Liver (tissue), 9 donors: ENCODE measurements around the gene PTCRA. TPM values are rescaled to one million over a fixed set of nuclear protein-coding genes. Genes with fewer than 3 reads are reported as not detected.
"Not testable (repeated sequence)": the region's sequence is repeated elsewhere in the genome, so short reads cannot be mapped to it uniquely, and the experiment has no call there.

Experiments used
- DNase-seq: peaks from one replicate; pipeline ENCODE4 v3.0.0-alpha.2; 2017; ENCODE audit warnings: low spot score
- H3K27ac ChIP-seq, 2 donors: one replicate each; pipeline ENCODE4 v1.7.0; 2013; ENCODE audit warnings: inconsistent platforms in 2 of 2, low read length in 2 of 2, control low read depth in 1 of 2, low read depth in 1 of 2, mild to moderate bottlenecking in 1 of 2
- H3K27me3 ChIP-seq, 4 donors: one replicate each; pipeline versions ENCODE4 v1.6.1 to v1.7.0; 2013; ENCODE audit warnings: low read length in 3 of 4, inconsistent platforms in 1 of 4, mild to moderate bottlenecking in 1 of 4, moderate library complexity in 1 of 4; ENCODE audit not compliant: control insufficient read depth in 4 of 4, insufficient read depth in 4 of 4
- H3K36me3 ChIP-seq, 4 donors: one replicate each; pipeline versions ENCODE4 v1.6.1 to v1.7.0; 2013; ENCODE audit warnings: low read length in 3 of 4, mild to moderate bottlenecking in 3 of 4, low read depth in 1 of 4, moderate library complexity in 1 of 4; ENCODE audit not compliant: control insufficient read depth in 4 of 4, insufficient read depth in 3 of 4
- H3K4me1 ChIP-seq, 4 donors: one replicate each; pipeline versions ENCODE4 v1.6.1 to v1.7.0; 2013; ENCODE audit warnings: low read length in 3 of 4, mild to moderate bottlenecking in 3 of 4, moderate library complexity in 1 of 4; ENCODE audit not compliant: control insufficient read depth in 4 of 4, insufficient read depth in 4 of 4
- H3K4me3 ChIP-seq, 3 donors: one replicate each; pipeline versions ENCODE4 v1.6.1 to v1.7.0; 2013; ENCODE audit warnings: low read length in 3 of 3, control low read depth in 1 of 3, low read depth in 1 of 3, mild to moderate bottlenecking in 1 of 3
- H3K9ac ChIP-seq, 2 donors: one replicate each; pipeline ENCODE4 v1.7.0; 2013; ENCODE audit warnings: low read length in 2 of 2, mild to moderate bottlenecking in 2 of 2, moderate library complexity in 2 of 2, control low read depth in 1 of 2, low read depth in 1 of 2
- H3K9me3 ChIP-seq, 4 donors: one replicate each; pipeline versions ENCODE4 v1.6.1 to v1.7.0; 2013; ENCODE audit warnings: low read length in 3 of 4; ENCODE audit not compliant: control insufficient read depth in 4 of 4
- CTCF ChIP-seq: fragments of 150-350 bp; IDR thresholded peaks from 2 replicates; pipeline ENCODE4 v1.5.1; 2017; ENCODE audit warnings: improper control_type of control experiment, low read depth, low read length; ENCODE audit not compliant: missing input control
- EGR1 ChIP-seq, 2 donors: IDR thresholded peaks; 2 replicates each; pipeline ENCODE4 v1.6.1; 2016 to 2018; ENCODE audit warnings: antibody characterized with exemption in 2 of 2, low read depth in 2 of 2
- FOXA1 ChIP-seq: IDR thresholded peaks from 2 replicates; pipeline ENCODE4 v1.6.1; 2016; ENCODE audit warnings: antibody characterized with exemption
- FOXA2 ChIP-seq: IDR thresholded peaks from 2 replicates; pipeline ENCODE4 v1.6.1; 2016; ENCODE audit warnings: antibody characterized with exemption
- GABPA ChIP-seq, 2 donors: IDR thresholded peaks in 1 of 2; conservative IDR thresholded peaks in 1 of 2; 2 replicates each; pipeline ENCODE4 v1.6.1; 2016; ENCODE audit warnings: antibody characterized with exemption in 2 of 2, mild to moderate bottlenecking in 1 of 2, moderate library complexity in 1 of 2
- HNF4A ChIP-seq, 2 donors: conservative IDR thresholded peaks; 2 replicates each; pipeline ENCODE4 v1.6.1; 2016; ENCODE audit warnings: antibody characterized with exemption in 2 of 2, mild to moderate bottlenecking in 2 of 2
- HNF4G ChIP-seq: IDR thresholded peaks from 2 replicates; pipeline ENCODE4 v1.6.1; 2016; ENCODE audit warnings: antibody characterized with exemption
- JUND ChIP-seq, 2 donors: IDR thresholded peaks; 2 replicates each; pipeline ENCODE4 v1.6.1; 2016; ENCODE audit warnings: antibody characterized with exemption in 2 of 2
- MAX ChIP-seq: IDR thresholded peaks from 2 replicates; pipeline ENCODE4 v1.6.1; 2016; ENCODE audit warnings: antibody characterized with exemption
- NR2F2 ChIP-seq: IDR thresholded peaks from 2 replicates; pipeline ENCODE4 v1.6.1; 2016; ENCODE audit warnings: antibody characterized with exemption
- RAD21 ChIP-seq, 2 donors: IDR thresholded peaks; 2 replicates each; pipeline ENCODE4 v1.6.1; 2016; ENCODE audit warnings: antibody characterized with exemption in 2 of 2, mild to moderate bottlenecking in 2 of 2
- RXRA ChIP-seq, 2 donors: IDR thresholded peaks; 2 replicates each; pipeline ENCODE4 v1.6.1; 2017 to 2018; ENCODE audit warnings: antibody characterized with exemption in 2 of 2, mild to moderate bottlenecking in 1 of 2
- SP1 ChIP-seq: IDR thresholded peaks from 2 replicates; pipeline ENCODE4 v1.6.1; 2018; ENCODE audit warnings: antibody characterized with exemption, mild to moderate bottlenecking
- TAF1 ChIP-seq: conservative IDR thresholded peaks from 2 replicates; pipeline ENCODE4 v1.6.1; 2016; ENCODE audit warnings: antibody characterized with exemption, mild to moderate bottlenecking
- YY1 ChIP-seq: IDR thresholded peaks from 2 replicates; pipeline ENCODE4 v1.6.1; 2016; ENCODE audit warnings: antibody characterized with exemption, mild to moderate bottlenecking
- ZBTB33 ChIP-seq: IDR thresholded peaks from 2 replicates; pipeline ENCODE4 v1.6.1; 2016; ENCODE audit warnings: antibody characterized with exemption
- WGBS: extraction: QIAGEN DNeasy Blood & Tissue Kit; methylation state at CpG from one replicate; pipeline ENCODE4 v1.1.7; 2013; 5-methylcytosine and 5-hydroxymethylcytosine counted together
- polyA plus RNA-seq, 2 donors: library from polyadenylated mRNA; stranded (reverse) in 1 of 2; unstranded in 1 of 2; fragments of 200-250 nt in 1 of 2; fragments of >200 nt in 1 of 2; fragmentation: Nextera tagmentation in 1 of 2; extraction: Ambion mirVana in 1 of 2; gene quantifications; one replicate each; pipeline versions ENCODE4 v1.2.1 to v1.2.3, GENCODE V29; 2013 to 2015
- total RNA-seq, 2 donors: library from RNA; depleted of rRNA; stranded (reverse); fragments of >200 nt; gene quantifications; one replicate each; pipeline ENCODE4 v1.2.3, GENCODE V29; 2014
- TF ChIP-seq, protein P1 (sequence below): IDR thresholded peaks from 2 replicates; pipeline ENCODE4 v1.6.1; 2016; ENCODE audit warnings: antibody characterized with exemption, mild to moderate bottlenecking
- TF ChIP-seq, protein P2 (sequence below): IDR thresholded peaks from 2 replicates; pipeline ENCODE4 v1.6.1; 2016; ENCODE audit warnings: antibody characterized with exemption
- donor health status: healthy.
- donor health status: healthy.
- donor health status: healthy.
- donor health status: healthy.
- donor health status: healthy.

Gene PTCRA
- total and polyA plus RNA-seq, 4 donors = 0.63 to 1.1 TPM; not detected in 2

DNA sequence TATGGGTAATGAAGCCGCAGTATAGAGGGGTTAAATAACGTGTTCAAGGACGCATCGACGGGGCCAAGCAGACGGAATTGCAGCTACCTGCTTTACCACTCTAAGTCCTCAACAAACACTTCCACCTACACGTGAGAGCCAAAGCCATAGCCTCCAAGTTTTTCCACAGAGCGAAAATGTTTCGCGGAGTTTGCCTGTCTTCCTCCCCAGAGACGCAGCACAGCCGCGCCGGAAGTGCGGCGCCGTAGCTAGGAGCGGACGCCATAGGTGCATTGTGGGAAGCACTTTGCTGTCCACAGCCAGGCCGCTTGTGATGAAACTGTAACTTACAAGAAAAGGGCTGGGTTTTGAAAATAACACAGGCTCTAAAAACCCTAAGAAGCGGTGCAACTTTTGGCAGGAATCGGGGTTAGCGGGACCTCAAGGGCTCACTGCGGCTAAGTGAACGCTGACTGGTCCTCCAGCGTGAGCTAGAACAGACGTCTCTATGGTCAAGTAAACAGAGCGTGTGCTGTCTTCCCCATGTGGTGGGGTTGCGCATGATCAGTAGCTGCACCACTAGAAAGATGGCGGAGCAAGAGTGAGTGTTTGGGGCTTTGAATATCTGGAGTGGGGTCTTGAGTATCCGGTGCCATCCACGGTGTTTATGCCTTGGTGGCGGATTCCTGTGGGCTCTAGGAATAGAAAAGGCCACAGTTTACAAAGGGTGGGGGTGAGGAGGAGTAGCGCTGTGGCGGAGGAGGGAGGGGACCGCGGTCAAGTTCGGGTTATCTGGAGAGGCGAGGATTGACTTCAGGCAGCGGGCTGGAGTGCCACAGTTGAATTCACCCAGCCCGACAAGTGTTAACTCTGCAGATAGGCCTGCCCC lies 36.2 kb upstream of the PTCRA start, which contains the start of gene RPL7L1:
Gene RPL7L1, plus strand, starts transcription at position 245 of the 868 bp plus-strand sequence. Its CDS starts 295 bp downstream, at position 540.
- H3K9ac ChIP-seq = peak within 1 kb of the TSS; percentile 98 to 99
- peak within 1 kb of the TSS; percentile 64 to 99 (median 94) for H3K4me3 ChIP-seq
- peaks cover 6 to 19% (median 17%) of the 10 kb centered on the region in 4 donors for H3K36me3 ChIP-seq
- no peaks in the 10 kb centered on the region for H3K27me3 ChIP-seq
- peak; percentile 11 to 43 for TF ChIP-seq JUND (IDR thresholded peaks at IDR 0.05)
- peak; percentile 92 for TF ChIP-seq TAF1
- TF ChIP-seq SP1 = peak; percentile 44
- peak in 1 of 2 donors; percentile 28 for TF ChIP-seq RAD21 (IDR thresholded peaks at IDR 0.05)
- TF ChIP-seq GABPA (IDR thresholded peaks at IDR 0.05 in 1 of 2, conservative IDR thresholded peaks at IDR 0.05 in 1 of 2) = peak; percentile 68 to 96
- peak; percentile 13 to 21 for TF ChIP-seq RXRA (IDR thresholded peaks at IDR 0.05)
- no peak for TF ChIP-seq EGR1 (IDR thresholded peaks at IDR 0.05; ENCODE audit: low read depth in 2 of 2)
- peak; percentile 88 for TF ChIP-seq ZBTB33
- TF ChIP-seq FOXA1 = no peak
- TF ChIP-seq CTCF = peak; percentile 19
- peak; percentile 92 for TF ChIP-seq MAX
- TF ChIP-seq, protein P1, sequence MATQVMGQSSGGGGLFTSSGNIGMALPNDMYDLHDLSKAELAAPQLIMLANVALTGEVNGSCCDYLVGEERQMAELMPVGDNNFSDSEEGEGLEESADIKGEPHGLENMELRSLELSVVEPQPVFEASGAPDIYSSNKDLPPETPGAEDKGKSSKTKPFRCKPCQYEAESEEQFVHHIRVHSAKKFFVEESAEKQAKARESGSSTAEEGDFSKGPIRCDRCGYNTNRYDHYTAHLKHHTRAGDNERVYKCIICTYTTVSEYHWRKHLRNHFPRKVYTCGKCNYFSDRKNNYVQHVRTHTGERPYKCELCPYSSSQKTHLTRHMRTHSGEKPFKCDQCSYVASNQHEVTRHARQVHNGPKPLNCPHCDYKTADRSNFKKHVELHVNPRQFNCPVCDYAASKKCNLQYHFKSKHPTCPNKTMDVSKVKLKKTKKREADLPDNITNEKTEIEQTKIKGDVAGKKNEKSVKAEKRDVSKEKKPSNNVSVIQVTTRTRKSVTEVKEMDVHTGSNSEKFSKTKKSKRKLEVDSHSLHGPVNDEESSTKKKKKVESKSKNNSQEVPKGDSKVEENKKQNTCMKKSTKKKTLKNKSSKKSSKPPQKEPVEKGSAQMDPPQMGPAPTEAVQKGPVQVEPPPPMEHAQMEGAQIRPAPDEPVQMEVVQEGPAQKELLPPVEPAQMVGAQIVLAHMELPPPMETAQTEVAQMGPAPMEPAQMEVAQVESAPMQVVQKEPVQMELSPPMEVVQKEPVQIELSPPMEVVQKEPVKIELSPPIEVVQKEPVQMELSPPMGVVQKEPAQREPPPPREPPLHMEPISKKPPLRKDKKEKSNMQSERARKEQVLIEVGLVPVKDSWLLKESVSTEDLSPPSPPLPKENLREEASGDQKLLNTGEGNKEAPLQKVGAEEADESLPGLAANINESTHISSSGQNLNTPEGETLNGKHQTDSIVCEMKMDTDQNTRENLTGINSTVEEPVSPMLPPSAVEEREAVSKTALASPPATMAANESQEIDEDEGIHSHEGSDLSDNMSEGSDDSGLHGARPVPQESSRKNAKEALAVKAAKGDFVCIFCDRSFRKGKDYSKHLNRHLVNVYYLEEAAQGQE = peak; percentile 75
- TF ChIP-seq NR2F2 = no peak
- no peak for TF ChIP-seq HNF4G
- TF ChIP-seq HNF4A (conservative IDR thresholded peaks at IDR 0.05) = peak in 1 of 2 donors; percentile 14
- TF ChIP-seq FOXA2 = peak; percentile 62
- TF ChIP-seq, protein P2, sequence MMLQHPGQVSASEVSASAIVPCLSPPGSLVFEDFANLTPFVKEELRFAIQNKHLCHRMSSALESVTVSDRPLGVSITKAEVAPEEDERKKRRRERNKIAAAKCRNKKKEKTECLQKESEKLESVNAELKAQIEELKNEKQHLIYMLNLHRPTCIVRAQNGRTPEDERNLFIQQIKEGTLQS = peak; percentile 56
- peak; percentile 99 for TF ChIP-seq YY1
- DNase-seq = peak; percentile 82
- peaks cover 4 to 19% (median 13%) of the 10 kb centered on the region in 4 donors for H3K4me1 ChIP-seq
- no peaks in the 10 kb centered on the region for H3K9me3 ChIP-seq
- peak within 1 kb of the TSS; percentile 92 to 95 for H3K27ac ChIP-seq
- under 1% methylated on average over 41 of the region's 41 CpGs for WGBS

DNA sequence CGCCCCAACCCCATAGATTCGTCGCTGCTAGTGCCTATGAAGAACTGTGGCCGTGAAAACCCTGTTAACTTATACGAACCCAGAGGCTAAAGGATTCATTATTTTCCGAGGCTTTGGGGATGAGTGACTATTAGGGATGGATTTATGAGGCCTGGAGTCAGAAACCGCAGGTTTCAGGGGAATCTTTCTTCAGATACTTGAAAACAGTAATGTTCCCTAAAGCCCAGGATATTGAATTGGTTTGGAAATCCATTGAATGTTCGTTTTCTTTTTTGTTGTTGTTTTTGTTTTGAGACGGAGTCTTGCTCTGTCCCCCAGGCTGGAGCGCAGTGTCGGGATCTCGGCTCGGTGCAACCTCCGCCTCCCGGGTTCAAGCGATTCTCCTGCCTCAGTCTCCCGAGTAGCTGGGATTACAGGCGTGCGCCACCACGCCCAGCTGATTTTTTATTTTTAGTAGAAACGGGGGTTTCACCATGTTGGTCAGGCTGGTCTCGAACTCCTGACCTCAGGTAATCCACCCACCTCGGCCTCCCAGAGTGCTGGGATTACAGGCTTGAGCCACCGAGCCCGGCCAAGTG lies 35.5 kb upstream of the PTCRA start:
- peaks cover 10 to 26% (median 22%) of the 10 kb centered on the region in 4 donors for H3K36me3 ChIP-seq
- peaks cover 4 to 19% (median 13%) of the 10 kb centered on the region in 4 donors for H3K4me1 ChIP-seq
- not testable (repeated sequence) for DNase-seq, H3K9me3 ChIP-seq, H3K27me3 ChIP-seq
- peak overlapping the region; percentile 91 to 99 for H3K9ac ChIP-seq
- peak overlapping the region; percentile 64 to 99 (median 94) for H3K4me3 ChIP-seq
- 17% methylated on average over 25 of the region's 25 CpGs for WGBS
- H3K27ac ChIP-seq = peak overlapping the region; percentile 92 to 95

GRCh38 chr6:42880871-42881270 lies 35.0 kb upstream of the PTCRA start:
- peaks cover 12 to 31% (median 27%) of the 10 kb centered on the region in 4 donors for H3K36me3 ChIP-seq
- not testable (repeated sequence) for DNase-seq, H3K27ac ChIP-seq, H3K9me3 ChIP-seq, H3K27me3 ChIP-seq
- 88% methylated on average over 12 of the region's 12 CpGs for WGBS
- H3K4me1 ChIP-seq = peaks cover 4 to 19% (median 13%) of the 10 kb centered on the region in 4 donors
- peak overlapping the region in 1 of 2 donors; percentile 91 for H3K9ac ChIP-seq
- peak overlapping the region in 2 of 3 donors; percentile 64 to 94 for H3K4me3 ChIP-seq
